Mucosa of stomach (tissue), 1 donor: ENCODE data around the gene LRRC63.
"Not testable (repeated sequence)": the region's sequence is repeated elsewhere in the genome, so short reads cannot be mapped to it uniquely, and the experiment has no call there.

Experiments
- H3K27me3 ChIP-seq: one replicate; pipeline ENCODE4 v1.7.0; 2013; ENCODE audit warnings: mild to moderate bottlenecking, low read length; ENCODE audit not compliant: control insufficient read depth, insufficient read depth
- H3K36me3 ChIP-seq: one replicate; pipeline ENCODE4 v1.7.0; 2013; ENCODE audit warnings: low read length; ENCODE audit not compliant: control insufficient read depth, insufficient read depth
- H3K4me1 ChIP-seq: one replicate; pipeline ENCODE4 v1.7.0; 2013; ENCODE audit warnings: mild to moderate bottlenecking, low read length; ENCODE audit not compliant: control insufficient read depth, insufficient read depth
- H3K4me3 ChIP-seq: one replicate; pipeline ENCODE4 v1.7.0; 2013; ENCODE audit warnings: low read length
- H3K9ac ChIP-seq: one replicate; pipeline ENCODE4 v1.7.0; 2013; ENCODE audit warnings: mild to moderate bottlenecking, low read length, moderate library complexity
- H3K9me3 ChIP-seq: one replicate; pipeline ENCODE4 v1.7.0; 2013; ENCODE audit warnings: mild to moderate bottlenecking, low read length, moderate library complexity; ENCODE audit not compliant: control insufficient read depth
- donor health status: Pancreatic carcinoma.

LRRC63 gene, protein sequence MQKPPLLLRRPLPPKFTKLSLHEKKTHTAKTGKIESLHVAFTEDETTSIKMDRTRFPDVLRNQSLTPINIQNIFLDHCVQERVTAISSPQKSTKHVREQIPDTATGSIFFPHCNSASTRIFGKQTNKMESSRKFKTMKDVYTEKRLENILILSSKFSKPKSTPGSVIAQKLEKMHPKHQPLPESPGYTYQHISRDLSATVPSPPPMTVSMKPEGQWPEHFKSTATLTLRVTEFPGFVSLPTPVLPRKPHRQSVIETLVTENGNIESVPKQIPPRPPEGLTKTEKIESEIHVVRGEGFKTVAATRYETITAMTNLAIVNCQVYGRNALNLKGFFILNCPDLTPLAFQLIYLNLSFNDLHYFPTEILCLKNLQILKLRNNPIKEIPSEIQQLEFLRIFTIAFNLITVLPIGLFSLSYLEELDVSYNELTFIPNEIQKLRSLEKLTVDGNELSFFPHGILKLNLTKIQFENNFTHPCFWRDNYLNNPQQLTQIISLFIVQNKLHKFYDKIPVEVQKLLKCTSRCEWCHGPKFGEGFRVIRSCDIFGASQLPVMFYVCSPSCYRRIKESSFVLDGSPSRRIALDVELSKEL

GRCh38 chr13:46211483-46212351 lies at the start of gene LRRC63:
Gene LRRC63 (plus strand): TSS chr13:46211928. CDS start chr13:46213035, 1,107 bp downstream.
- Histone ChIP-seq H3K4me3 (peak within 1 kb of the TSS; percentile 40), H3K9ac (peak within 1 kb of the TSS; percentile 42), H3K36me3 (no peaks in the 10 kb centered on the region), H3K9me3 (no peaks in the 10 kb centered on the region), H3K27me3 (no peaks in the 10 kb centered on the region), H3K4me1 (peaks cover 19% of the 10 kb centered on the region)

DNA sequence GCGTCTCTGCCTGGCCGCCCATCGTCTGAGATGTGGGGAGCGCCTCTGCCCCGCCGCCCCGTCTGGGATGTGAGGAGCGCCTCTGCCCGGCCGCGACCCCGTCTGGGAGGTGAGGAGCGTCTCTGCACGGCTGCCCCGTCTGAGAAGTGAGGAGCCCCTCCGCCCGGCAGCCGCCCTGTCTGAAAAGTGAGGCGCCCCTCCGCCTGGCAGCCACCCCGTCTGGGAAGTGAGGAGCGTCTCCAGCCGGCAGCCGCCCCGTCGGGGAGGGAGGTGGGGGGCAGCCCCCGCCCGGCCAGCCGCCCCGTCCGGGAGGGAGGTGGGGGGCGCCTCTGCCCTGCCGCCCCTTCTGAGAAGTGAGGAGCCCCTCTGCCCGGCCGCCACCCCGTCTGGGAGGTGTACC lies 49.0 kb upstream of the LRRC63 start:
- not testable (repeated sequence) for H3K27me3 ChIP-seq, H3K4me1 ChIP-seq, H3K9ac ChIP-seq, H3K4me3 ChIP-seq, H3K9me3 ChIP-seq, H3K36me3 ChIP-seq

- Histone ChIP-seq H3K36me3 (no peaks in the 10 kb centered on the region), H3K4me1 (no peaks in the 10 kb centered on the region), H3K27me3 (no peaks in the 10 kb centered on the region), H3K9me3 (no peaks in the 10 kb centered on the region), H3K9ac (no peak overlapping the region), H3K4me3 (no peak overlapping the region)
These were observed 47.1 kb upstream of the LRRC63 start for GRCh38 chr13:46164661-46165060.

- H3K4me3 ChIP-seq: no peak overlapping the region
- no peaks in the 10 kb centered on the region for H3K36me3 ChIP-seq
- no peaks in the 10 kb centered on the region for H3K4me1 ChIP-seq
- H3K9ac ChIP-seq: no peak overlapping the region
- no peaks in the 10 kb centered on the region for H3K9me3 ChIP-seq
- H3K27me3 ChIP-seq: no peaks in the 10 kb centered on the region
These were observed 46.1 kb upstream of the LRRC63 start for GRCh38 chr13:46165485-46166223.

- Histone ChIP-seq H3K9me3 (no peaks in the 10 kb centered on the region), H3K36me3 (no peaks in the 10 kb centered on the region), H3K9ac (no peak overlapping the region), H3K4me3 (no peak overlapping the region), H3K27me3 (no peaks in the 10 kb centered on the region), H3K4me1 (no peaks in the 10 kb centered on the region)
These were observed 45.5 kb upstream of the LRRC63 start for GRCh38 chr13:46166224-46166584.

- Histone ChIP-seq H3K27me3 (no peaks in the 10 kb centered on the region), H3K4me3 (no peak overlapping the region), H3K4me1 (no peaks in the 10 kb centered on the region)
These were observed 44.6 kb upstream of the LRRC63 start for GRCh38 chr13:46166947-46167610.

GRCh38 chr13:46168341-46168740 lies 43.4 kb upstream of the LRRC63 start:
- H3K9me3 ChIP-seq: no peaks in the 10 kb centered on the region
- no peaks in the 10 kb centered on the region for H3K27me3 ChIP-seq
- no peaks in the 10 kb centered on the region for H3K4me1 ChIP-seq
- no peak overlapping the region for H3K4me3 ChIP-seq
- no peaks in the 10 kb centered on the region for H3K36me3 ChIP-seq
- H3K9ac ChIP-seq: no peak overlapping the region

More at GRCh38 chr13:46166947-46167610, 44.6 kb upstream of the LRRC63 start:
- no peaks in the 10 kb centered on the region for H3K36me3 ChIP-seq
- H3K9me3 ChIP-seq: no peaks in the 10 kb centered on the region
- no peak overlapping the region for H3K9ac ChIP-seq

DNA sequence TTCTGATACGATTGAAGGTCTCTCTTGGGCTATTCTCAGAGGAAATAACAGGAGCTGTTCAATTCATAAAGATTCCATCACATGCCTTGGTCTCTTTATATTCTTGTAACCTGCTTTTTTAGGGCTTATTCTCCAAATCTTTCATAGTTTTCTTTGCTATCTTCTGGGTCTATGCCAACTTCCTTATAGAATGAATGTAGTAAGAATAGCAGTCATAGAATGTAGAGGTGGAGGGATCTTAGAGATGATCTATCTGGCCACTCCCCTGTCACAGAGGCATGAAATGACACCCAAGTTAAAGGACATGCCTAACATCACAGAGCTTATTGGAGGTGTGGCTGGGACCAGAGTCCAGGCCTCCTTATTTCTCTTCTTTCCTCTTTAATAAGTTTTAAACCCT lies 42.9 kb upstream of the LRRC63 start:
- H3K4me3 ChIP-seq: no peak overlapping the region
- no peaks in the 10 kb centered on the region for H3K4me1 ChIP-seq
- H3K9ac ChIP-seq: no peak overlapping the region
- no peaks in the 10 kb centered on the region for H3K9me3 ChIP-seq
- H3K36me3 ChIP-seq: no peaks in the 10 kb centered on the region
- H3K27me3 ChIP-seq: no peaks in the 10 kb centered on the region

DNA sequence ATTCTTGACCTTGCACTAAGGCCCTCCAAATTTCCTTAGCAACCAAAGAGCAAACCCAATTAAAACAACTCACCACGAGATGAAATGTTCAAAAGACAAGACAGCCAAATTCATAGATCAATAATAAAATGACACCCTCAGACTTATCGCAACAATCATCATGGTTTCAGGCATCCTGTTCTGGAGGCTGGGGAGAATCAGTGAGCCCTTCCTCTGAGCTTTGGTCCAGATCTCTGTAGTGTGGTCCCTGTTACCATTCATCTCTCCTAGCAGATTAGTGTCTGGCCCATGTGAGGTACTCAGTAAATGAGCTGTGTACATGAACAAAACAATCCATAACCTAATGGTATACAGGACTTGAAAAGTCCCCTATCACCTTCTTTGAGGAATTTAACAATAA lies 42.0 kb upstream of the LRRC63 start:
- H3K36me3 ChIP-seq: no peaks in the 10 kb centered on the region
- no peaks in the 10 kb centered on the region for H3K9me3 ChIP-seq
- H3K4me1 ChIP-seq: no peaks in the 10 kb centered on the region
- H3K4me3 ChIP-seq: no peak overlapping the region
- no peak overlapping the region for H3K9ac ChIP-seq
- H3K27me3 ChIP-seq: no peaks in the 10 kb centered on the region

- Histone ChIP-seq H3K36me3 (no peaks in the 10 kb centered on the region), H3K4me1 (no peaks in the 10 kb centered on the region), H3K27me3 (no peaks in the 10 kb centered on the region), H3K9ac (no peak overlapping the region), H3K9me3 (no peaks in the 10 kb centered on the region), H3K4me3 (no peak overlapping the region)
These were observed 41.5 kb upstream of the LRRC63 start for GRCh38 chr13:46170268-46170667.

DNA sequence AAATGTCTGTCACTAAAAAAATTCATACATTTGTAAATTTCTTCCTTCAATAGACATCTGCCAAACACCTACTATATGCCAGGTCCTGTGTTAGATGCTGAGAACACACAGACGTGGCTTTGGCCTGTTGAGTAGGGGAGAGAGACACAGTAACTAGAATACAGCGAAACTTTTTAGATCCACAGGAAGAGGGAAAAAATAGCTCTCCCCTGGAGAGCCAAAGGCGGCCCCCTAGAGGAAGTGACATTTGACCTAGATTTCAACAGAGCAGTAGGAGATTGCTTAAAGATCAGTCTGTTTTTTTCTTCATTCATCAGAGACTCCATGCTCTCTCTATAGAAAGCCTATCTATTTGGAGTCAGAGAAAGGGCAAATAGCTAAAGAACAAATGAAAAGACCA lies 41.0 kb upstream of the LRRC63 start:
- no peaks in the 10 kb centered on the region for H3K4me1 ChIP-seq

More for the DNA sequence above, 41.0 kb upstream of the LRRC63 start:
- H3K9ac ChIP-seq: no peak overlapping the region
- no peaks in the 10 kb centered on the region for H3K27me3 ChIP-seq
- H3K4me3 ChIP-seq: no peak overlapping the region
- H3K9me3 ChIP-seq: no peaks in the 10 kb centered on the region
- H3K36me3 ChIP-seq: no peaks in the 10 kb centered on the region
